OCI-LY3 (cell line): ENCODE data around the gene PAX5.

Experiments
- H2AFZ ChIP-seq: fragments of 200-600, 300-600 bp; shearing (Covaris generic); 2 replicates; pipeline ENCODE4 v1.6.0; 2014; ENCODE audit warnings: antibody characterized with exemption, low read depth, low read length
- H3K27ac ChIP-seq: fragments of 200-600, 300-600 bp; sonication (generic); 2 replicates; pipeline ENCODE4 v1.5.1; 2014; ENCODE audit warnings: mild to moderate bottlenecking, low read length, moderate library complexity, mixed read lengths
- H3K27me3 ChIP-seq: fragments of 200-600, 300-600 bp; sonication (generic); 2 replicates; pipeline ENCODE4 v1.6.1; 2014; ENCODE audit warnings: low read depth, low read length, mixed read lengths
- H3K36me3 ChIP-seq: fragments of 200-600, 300-600 bp; sonication (generic); replicated peaks from 2 replicates; pipeline ENCODE3; 2014; ENCODE audit warnings: low read depth, low read length, mixed read lengths
- H3K4me1 ChIP-seq: fragments of 300-600, 200-600 bp; sonication (generic); 2 replicates; pipeline ENCODE4 v1.6.1; 2014; ENCODE audit warnings: low read length, mixed read lengths
- H3K4me2 ChIP-seq: fragments of 200-600, 300-600 bp; sonication (generic); 2 replicates; pipeline ENCODE4 v1.6.1; 2014; ENCODE audit warnings: low read length, mixed read lengths
- H3K4me3 ChIP-seq: fragments of 300-600, 200-600 bp; sonication (generic); 2 replicates; pipeline ENCODE4 v1.5.1; 2014; ENCODE audit warnings: antibody characterized with exemption, mild to moderate bottlenecking, low read length, moderate library complexity
- H3K79me2 ChIP-seq: fragments of 300-600, 200-600 bp; shearing (Covaris generic); 2 replicates; pipeline ENCODE4 v1.6.1; 2014; ENCODE audit warnings: mild to moderate bottlenecking, low read length, mixed read lengths
- H3K9ac ChIP-seq: fragments of 300-600, 200-600 bp; shearing (Covaris generic); 2 replicates; pipeline ENCODE4 v1.6.0; 2014; ENCODE audit warnings: mild to moderate bottlenecking, low read length, moderate library complexity
- H3K9me3 ChIP-seq: fragments of 200-600, 300-600 bp; shearing (Covaris generic); 2 replicates; pipeline ENCODE4 v1.6.1; 2014; ENCODE audit warnings: low read length, mixed read lengths; ENCODE audit not compliant: insufficient read depth
- H4K20me1 ChIP-seq: fragments of 200-600, 300-600 bp; sonication (generic); 2 replicates; pipeline ENCODE4 v1.6.1; 2016; ENCODE audit warnings: low read length, mixed read lengths; ENCODE audit not compliant: insufficient read depth
- CTCF ChIP-seq: fragments of 200-600, 300-600 bp; sonication (generic); IDR thresholded peaks from 2 replicates; pipeline ENCODE4 v1.5.1; 2014; ENCODE audit warnings: antibody characterized with exemption, low read length, low read depth
- EZH2phosphoT487 ChIP-seq: fragments of 200-600 bp; shearing (Covaris generic); IDR thresholded peaks from 2 replicates; pipeline ENCODE4 v1.6.1; 2018; ENCODE audit warnings: antibody characterized with exemption, mixed run types, low read depth

Gene PAX5

GRCh38 chr9:36939214-36939613, 94.9 kb downstream of the PAX5 start:
- no peak overlapping the region for H3K9ac ChIP-seq
- no peaks in the 10 kb centered on the region for H3K9me3 ChIP-seq
- H3K4me3 ChIP-seq: no peak overlapping the region
- peaks cover 98% of the 10 kb centered on the region for H3K79me2 ChIP-seq
- TF ChIP-seq CTCF (no peak), EZH2phosphoT487 (no peak)
- peaks cover 86% of the 10 kb centered on the region for H3K36me3 ChIP-seq
- H3K27ac ChIP-seq: no peak overlapping the region
- H3K4me2 ChIP-seq: no peak overlapping the region
- peaks cover 57% of the 10 kb centered on the region for H3K4me1 ChIP-seq
- H2AFZ ChIP-seq: no peak overlapping the region
- H4K20me1 ChIP-seq: peaks cover 82% of the 10 kb centered on the region
- H3K27me3 ChIP-seq: no peaks in the 10 kb centered on the region

GRCh38 chr9:36938617-36939016, 95.5 kb downstream of the PAX5 start:
- no peak overlapping the region for H3K4me3 ChIP-seq
- H3K27me3 ChIP-seq: no peaks in the 10 kb centered on the region
- H3K4me1 ChIP-seq: peaks cover 58% of the 10 kb centered on the region
- H2AFZ ChIP-seq: no peak overlapping the region
- TF ChIP-seq CTCF (no peak), EZH2phosphoT487 (no peak)
- H3K9me3 ChIP-seq: no peaks in the 10 kb centered on the region
- H3K4me2 ChIP-seq: no peak overlapping the region; the same call in 1 of the 2 replicates
- H3K36me3 ChIP-seq: peaks cover 89% of the 10 kb centered on the region
- peaks cover 82% of the 10 kb centered on the region for H4K20me1 ChIP-seq
- H3K79me2 ChIP-seq: peaks cover 98% of the 10 kb centered on the region
- H3K27ac ChIP-seq: peak overlapping the region; percentile 40
- no peak overlapping the region for H3K9ac ChIP-seq

GRCh38 chr9:36937951-36938350, 96.1 kb downstream of the PAX5 start:
- Histone ChIP-seq H3K9me3 (no peaks in the 10 kb centered on the region), H3K27me3 (no peaks in the 10 kb centered on the region), H3K4me2 (peak overlapping the region; percentile 16; the same call in 1 of the 2 replicates), H3K4me3 (no peak overlapping the region), H3K27ac (peak overlapping the region; percentile 40), H3K4me1 (peaks cover 58% of the 10 kb centered on the region), H3K36me3 (peaks cover 89% of the 10 kb centered on the region), H4K20me1 (peaks cover 81% of the 10 kb centered on the region), H3K79me2 (peaks cover 98% of the 10 kb centered on the region), H3K9ac (no peak overlapping the region), H2AFZ (no peak overlapping the region)
- TF ChIP-seq CTCF (no peak), EZH2phosphoT487 (no peak)

GRCh38 chr9:36937346-36937745, 96.7 kb downstream of the PAX5 start:
- Histone ChIP-seq H3K9ac (no peak overlapping the region), H3K4me3 (no peak overlapping the region), H3K4me1 (peaks cover 58% of the 10 kb centered on the region), H4K20me1 (peaks cover 77% of the 10 kb centered on the region), H3K36me3 (peaks cover 90% of the 10 kb centered on the region), H3K79me2 (peaks cover 97% of the 10 kb centered on the region), H2AFZ (no peak overlapping the region), H3K27ac (peak overlapping the region; percentile 40), H3K9me3 (no peaks in the 10 kb centered on the region), H3K4me2 (no peak overlapping the region), H3K27me3 (no peaks in the 10 kb centered on the region)
- TF ChIP-seq EZH2phosphoT487: no peak
- TF ChIP-seq CTCF: no peak
